HG02973 (cell line): ENCODE measurements around the gene PRAMEF11.

Experiments used
- ATAC-seq: cut with Tn5 transposase; IDR thresholded peaks from one replicate; pipeline ENCODE4 v1.9.1; 2021; ENCODE audit warnings: moderate library complexity; ENCODE audit not compliant: unreplicated experiment

The PRAMEF11 gene

GRCh38 chr1:12774801-12775345 lies 56.3 kb downstream of the PRAMEF11 start:
- no peak for ATAC-seq
